Stimulated activated CD4-positive, alpha-beta T cell treated with anti-CD3 and anti-CD28 coated beads, Interleukin-15, amount 100 ng/mL, for 48 hours (primary cell): ENCODE measurements around the gene CHKA.
"Not testable (repeated sequence)": the region's sequence is repeated elsewhere in the genome, so short reads cannot be mapped to it uniquely, and the experiment has no call there.

ENCODE experiments used
- DNase-seq, 2 donors: peaks; one replicate each; pipeline ENCODE4 v3.0.0-alpha.2; 2020; ENCODE audit warnings: low read depth in 2 of 2

CHKA gene

GRCh38 chr11:68116126-68116525 lies 5.1 kb downstream of the CHKA start:
- no peak for DNase-seq

GRCh38 chr11:68115285-68115684 lies 5.9 kb downstream of the CHKA start:
- DNase-seq: no peak

- no peak for DNase-seq
Measured at GRCh38 chr11:68113986-68114385, 7.2 kb downstream of the CHKA start.

- no peak for DNase-seq
Measured at GRCh38 chr11:68107689-68108088, 13.5 kb downstream of the CHKA start.

GRCh38 chr11:68106165-68106940 lies 14.8 kb downstream of the CHKA start:
- DNase-seq: no peak

GRCh38 chr11:68099474-68100405 lies 21.4 kb downstream of the CHKA start:
- no peak for DNase-seq

- DNase-seq: no peak
Measured at GRCh38 chr11:68099057-68099456, 22.1 kb downstream of the CHKA start.

- no peak for DNase-seq
Measured at GRCh38 chr11:68096962-68097361, 24.2 kb downstream of the CHKA start.

GRCh38 chr11:68093565-68093964 lies 27.6 kb downstream of the CHKA start:
- no peak for DNase-seq

- DNase-seq: not testable (repeated sequence)
Measured at GRCh38 chr11:68092946-68093345, 28.2 kb downstream of the CHKA start.

GRCh38 chr11:68092411-68092810 lies 28.8 kb downstream of the CHKA start:
- no peak for DNase-seq

- no peak for DNase-seq
Measured at GRCh38 chr11:68090706-68091105, 30.5 kb downstream of the CHKA start.

- DNase-seq: no peak
Measured at GRCh38 chr11:68090287-68090686, 30.9 kb downstream of the CHKA start.

GRCh38 chr11:68089679-68090078 lies 31.5 kb downstream of the CHKA start:
- no peak for DNase-seq

GRCh38 chr11:68083517-68083916 lies 37.7 kb downstream of the CHKA start:
- no peak for DNase-seq

- DNase-seq: no peak
Measured at GRCh38 chr11:68082481-68082880, 38.7 kb downstream of the CHKA start.

GRCh38 chr11:68081691-68082090 lies 39.5 kb downstream of the CHKA start:
- DNase-seq: no peak

GRCh38 chr11:68080860-68081259 lies 40.3 kb downstream of the CHKA start:
- no peak for DNase-seq

- no peak for DNase-seq
Measured at GRCh38 chr11:68077617-68078582, 43.3 kb downstream of the CHKA start.

GRCh38 chr11:68076371-68077042 lies 44.7 kb downstream of the CHKA start:
- DNase-seq: no peak
